Neural progenitor cell (in vitro differentiated cells): ENCODE data around the gene RNF151. TPM values are rescaled to one million over a fixed set of nuclear protein-coding genes. Genes with fewer than 3 reads are reported as not detected.

Experiments used
- DNase-seq: peaks from one replicate; pipeline ENCODE4 v3.0.0-alpha.2; 2016; ENCODE audit warnings: low spot score
- H2AFZ ChIP-seq: fragments of 200-600 bp; sonication (generic); replicated peaks from 2 replicates; pipeline ENCODE4 v1.6.1; 2016; ENCODE audit warnings: antibody characterized with exemption
- H3F3A ChIP-seq: fragments of 200-600 bp; sonication (generic); 2 replicates; pipeline ENCODE4 v1.6.1; 2016; ENCODE audit warnings: antibody characterized with exemption, low read depth
- H3K27ac ChIP-seq: fragments of 200-600 bp; sonication (generic); 2 replicates; pipeline ENCODE4 v1.5.1; 2016; ENCODE audit warnings: mild to moderate bottlenecking
- H3K27me3 ChIP-seq: fragments of 200-600 bp; sonication (generic); 2 replicates; pipeline ENCODE4 v1.6.1; 2016; ENCODE audit warnings: mild to moderate bottlenecking, moderate library complexity
- H3K36me3 ChIP-seq: fragments of 200-600 bp; sonication (generic); 2 replicates; pipeline ENCODE4 v1.5.1; 2016
- H3K4me1 ChIP-seq: fragments of 200-600 bp; sonication (generic); 2 replicates; pipeline ENCODE4 v1.6.1; 2016; ENCODE audit warnings: mixed run types
- H3K4me2 ChIP-seq: fragments of 200-600 bp; sonication (generic); 2 replicates; pipeline ENCODE4 v1.6.1; 2016
- H3K4me3 ChIP-seq: fragments of 200-600 bp; sonication (generic); 2 replicates; pipeline ENCODE4 v1.5.1; 2016
- H3K79me2 ChIP-seq: fragments of 200-600 bp; sonication (generic); 2 replicates; pipeline ENCODE4 v1.6.1; 2016; ENCODE audit warnings: low read depth
- H3K9ac ChIP-seq: fragments of 200-600 bp; sonication (generic); 2 replicates; pipeline ENCODE4 v1.6.1; 2016
- H3K9me3 ChIP-seq: fragments of 200-600 bp; sonication (generic); 2 replicates; pipeline ENCODE4 v1.5.1; 2016; ENCODE audit warnings: low read depth
- H4K20me1 ChIP-seq: fragments of 200-600 bp; sonication (generic); 2 replicates; pipeline ENCODE4 v1.6.1; 2016; ENCODE audit warnings: low read depth
- H3K27ac Mint-ChIP-seq: 3 replicates; pipeline ENCODE4 v1.8.0; 2021; ENCODE audit warnings: mixed read lengths
- H3K27me3 Mint-ChIP-seq: 2 replicates; pipeline ENCODE4 v1.8.0; 2022; ENCODE audit warnings: low read depth, mild to moderate bottlenecking, inconsistent platforms, moderate library complexity, mixed read lengths; ENCODE audit not compliant: insufficient read depth
- H3K36me3 Mint-ChIP-seq: 3 replicates; pipeline ENCODE4 v1.8.0; 2021; ENCODE audit warnings: mixed read lengths
- H3K4me1 Mint-ChIP-seq: 3 replicates; pipeline ENCODE4 v1.8.0; 2021; ENCODE audit warnings: mixed read lengths
- H3K4me3 Mint-ChIP-seq: 3 replicates; pipeline ENCODE4 v1.8.0; 2021; ENCODE audit warnings: mild to moderate bottlenecking, moderate library complexity, mixed read lengths
- H3K9me3 Mint-ChIP-seq: 3 replicates; pipeline ENCODE4 v1.8.0; 2020; ENCODE audit warnings: mixed read lengths
- CTCF ChIP-seq: fragments of 200-600 bp; sonication (generic); IDR thresholded peaks from 2 replicates; pipeline ENCODE4 v1.5.1; 2017; ENCODE audit warnings: antibody characterized with exemption, mild to moderate bottlenecking
- EZH2 ChIP-seq: fragments of 200-600 bp; sonication (generic); IDR thresholded peaks from 2 replicates; pipeline ENCODE4 v1.6.1; 2017; ENCODE audit warnings: antibody characterized with exemption, mild to moderate bottlenecking, moderate library complexity
- EZH2phosphoT487 ChIP-seq: fragments of 200-600 bp; sonication (generic); IDR thresholded peaks from 2 replicates; pipeline ENCODE4 v1.6.1; 2017; ENCODE audit warnings: antibody characterized with exemption
- total RNA-seq: library from RNA; depleted of rRNA; stranded (reverse); fragments of >200 nt; gene quantifications from 2 replicates; pipeline ENCODE4 v1.2.3, GENCODE V29; 2015; ENCODE audit warnings: low replicate concordance

Gene RNF151
- total RNA-seq, 1 donor from 2014 or later: not detected

- Mint-ChIP-seq H3K36me3 (peaks cover 2% of the 10 kb centered on the region), H3K27ac (no peak within 1 kb of the TSS), H3K9me3 (no peaks in the 10 kb centered on the region), H3K27me3 (peaks cover 24% of the 10 kb centered on the region), H3K4me3 (peak within 1 kb of the TSS; percentile 82), H3K4me1 (peaks cover 24% of the 10 kb centered on the region)
- H3K36me3 ChIP-seq: no peaks in the 10 kb centered on the region
- TF ChIP-seq CTCF (no peak), EZH2phosphoT487 (no peak), EZH2 (no peak)
- H3K4me2 ChIP-seq: peak within 1 kb of the TSS; percentile 77
- peaks cover 44% of the 10 kb centered on the region for H4K20me1 ChIP-seq
- H2AFZ ChIP-seq: no peak within 1 kb of the TSS
- peaks cover 26% of the 10 kb centered on the region for H3F3A ChIP-seq
- peaks cover 37% of the 10 kb centered on the region for H3K4me1 ChIP-seq
- H3K27me3 ChIP-seq: peaks cover 56% of the 10 kb centered on the region
- H3K4me3 ChIP-seq: no peak within 1 kb of the TSS
- peaks cover 14% of the 10 kb centered on the region for H3K79me2 ChIP-seq
- DNase-seq: no peak
- no peaks in the 10 kb centered on the region for H3K9me3 ChIP-seq
- no peak within 1 kb of the TSS for H3K9ac ChIP-seq
- no peak within 1 kb of the TSS for H3K27ac ChIP-seq
Measured at GRCh38 chr16:1981398-1981836, 14.8 kb downstream of the RNF151 start, which contains the start of gene NOXO1. NOXO1 (minus strand) TSS chr16:1981469; CDS start chr16:1981179, 290 bp downstream.

- Mint-ChIP-seq H3K27me3 (peaks cover 24% of the 10 kb centered on the region), H3K4me1 (peaks cover 27% of the 10 kb centered on the region)
- H3K27me3 ChIP-seq: peaks cover 56% of the 10 kb centered on the region
Measured at GRCh38 chr16:1982013-1982433, 15.4 kb downstream of the RNF151 start.

GRCh38 chr16:1982991-1983543 is 16.4 kb downstream of the RNF151 start:
- TF ChIP-seq EZH2 (no peak), EZH2phosphoT487 (no peak), CTCF (no peak)
- Mint-ChIP-seq H3K27ac (peak overlapping the region; percentile 10), H3K9me3 (no peaks in the 10 kb centered on the region), H3K4me1 (peaks cover 27% of the 10 kb centered on the region), H3K4me3 (peak overlapping the region; percentile 82), H3K27me3 (peaks cover 24% of the 10 kb centered on the region), H3K36me3 (peaks cover 8% of the 10 kb centered on the region)
- Histone ChIP-seq H3K36me3 (no peaks in the 10 kb centered on the region), H3K9me3 (no peaks in the 10 kb centered on the region), H3K4me1 (peaks cover 37% of the 10 kb centered on the region), H3K27ac (no peak overlapping the region), H2AFZ (peak overlapping the region; percentile 90), H3K4me3 (peak overlapping the region; percentile 95), H3K4me2 (peak overlapping the region; percentile 93), H3F3A (peaks cover 26% of the 10 kb centered on the region), H3K79me2 (peaks cover 14% of the 10 kb centered on the region), H3K9ac (no peak overlapping the region), H4K20me1 (peaks cover 37% of the 10 kb centered on the region), H3K27me3 (peaks cover 56% of the 10 kb centered on the region)
- no peak for DNase-seq

More at GRCh38 chr16:1982013-1982433, 15.4 kb downstream of the RNF151 start:
- no peaks in the 10 kb centered on the region for H3K9me3 ChIP-seq
- H3K9ac ChIP-seq: no peak overlapping the region
- Mint-ChIP-seq H3K27ac (no peak overlapping the region), H3K4me3 (peak overlapping the region; percentile 82), H3K9me3 (no peaks in the 10 kb centered on the region), H3K36me3 (peaks cover 8% of the 10 kb centered on the region)
- peaks cover 26% of the 10 kb centered on the region for H3F3A ChIP-seq
- no peaks in the 10 kb centered on the region for H3K36me3 ChIP-seq
- peak overlapping the region; percentile 42 for H3K4me2 ChIP-seq
- H3K79me2 ChIP-seq: peaks cover 14% of the 10 kb centered on the region
- H3K4me3 ChIP-seq: no peak overlapping the region
- H3K4me1 ChIP-seq: peaks cover 37% of the 10 kb centered on the region
- DNase-seq: no peak
- no peak overlapping the region for H3K27ac ChIP-seq
- H2AFZ ChIP-seq: no peak overlapping the region
- H4K20me1 ChIP-seq: peaks cover 43% of the 10 kb centered on the region
- TF ChIP-seq EZH2: no peak
- no peak for TF ChIP-seq EZH2phosphoT487
- TF ChIP-seq CTCF: no peak
